HL-60 (cell line): ENCODE measurements around the gene KRT78.

Experiments used
- DNase-seq, 2 experiments: peaks; one replicate each; pipeline ENCODE4 v3.0.0-alpha.2; 2010 to 2020; ENCODE audit warnings: low read depth in 1 of 2, low spot score in 1 of 2
- H3K27ac ChIP-seq: fragments of 250-450 bp; sonication (Bioruptor Pico); replicated peaks from 2 replicates; pipeline ENCODE4 v1.5.1; 2020; ENCODE audit warnings: mild to moderate bottlenecking, moderate library complexity
- H3K27me3 ChIP-seq: fragments of 250-450 bp; sonication (Bioruptor Pico); 2 replicates; pipeline ENCODE4 v1.5.1; 2021; ENCODE audit warnings: mild to moderate bottlenecking, moderate library complexity; ENCODE audit not compliant: insufficient read depth, poor library complexity, severe bottlenecking
- H3K4me3 ChIP-seq: replicated peaks from 2 replicates; pipeline ENCODE4 v1.5.1; 2011; ENCODE audit warnings: mild to moderate bottlenecking, control low read depth, low read length; ENCODE audit not compliant: insufficient read depth
- CTCF ChIP-seq: IDR thresholded peaks from one replicate; pipeline ENCODE4 v1.5.1; 2011; ENCODE audit warnings: low read length, control low read depth, inconsistent platforms; ENCODE audit not compliant: insufficient read depth
- GABPA ChIP-seq: IDR thresholded peaks from 2 replicates; pipeline ENCODE4 v1.6.1; 2012; ENCODE audit warnings: low read depth
- POLR2AphosphoS5 ChIP-seq: IDR thresholded peaks from 2 replicates; pipeline ENCODE4 v1.6.1; 2012; ENCODE audit warnings: low read depth
- SPI1 ChIP-seq: IDR thresholded peaks from 2 replicates; pipeline ENCODE4 v1.6.1; 2012; ENCODE audit warnings: low read depth, mild to moderate bottlenecking, borderline replicate concordance
- TF ChIP-seq, protein P1 (sequence below): IDR thresholded peaks from 2 replicates; pipeline ENCODE4 v1.6.1; 2012; ENCODE audit warnings: low read depth; ENCODE audit not compliant: insufficient replicate concordance

KRT78 gene

GRCh38 chr12:52862023-52862422, 13.2 kb upstream of the KRT78 start:
- Histone ChIP-seq H3K27ac (no peak overlapping the region), H3K27me3 (no peaks in the 10 kb centered on the region), H3K4me3 (no peak overlapping the region)
- no peak for DNase-seq
- TF ChIP-seq, protein P1, sequence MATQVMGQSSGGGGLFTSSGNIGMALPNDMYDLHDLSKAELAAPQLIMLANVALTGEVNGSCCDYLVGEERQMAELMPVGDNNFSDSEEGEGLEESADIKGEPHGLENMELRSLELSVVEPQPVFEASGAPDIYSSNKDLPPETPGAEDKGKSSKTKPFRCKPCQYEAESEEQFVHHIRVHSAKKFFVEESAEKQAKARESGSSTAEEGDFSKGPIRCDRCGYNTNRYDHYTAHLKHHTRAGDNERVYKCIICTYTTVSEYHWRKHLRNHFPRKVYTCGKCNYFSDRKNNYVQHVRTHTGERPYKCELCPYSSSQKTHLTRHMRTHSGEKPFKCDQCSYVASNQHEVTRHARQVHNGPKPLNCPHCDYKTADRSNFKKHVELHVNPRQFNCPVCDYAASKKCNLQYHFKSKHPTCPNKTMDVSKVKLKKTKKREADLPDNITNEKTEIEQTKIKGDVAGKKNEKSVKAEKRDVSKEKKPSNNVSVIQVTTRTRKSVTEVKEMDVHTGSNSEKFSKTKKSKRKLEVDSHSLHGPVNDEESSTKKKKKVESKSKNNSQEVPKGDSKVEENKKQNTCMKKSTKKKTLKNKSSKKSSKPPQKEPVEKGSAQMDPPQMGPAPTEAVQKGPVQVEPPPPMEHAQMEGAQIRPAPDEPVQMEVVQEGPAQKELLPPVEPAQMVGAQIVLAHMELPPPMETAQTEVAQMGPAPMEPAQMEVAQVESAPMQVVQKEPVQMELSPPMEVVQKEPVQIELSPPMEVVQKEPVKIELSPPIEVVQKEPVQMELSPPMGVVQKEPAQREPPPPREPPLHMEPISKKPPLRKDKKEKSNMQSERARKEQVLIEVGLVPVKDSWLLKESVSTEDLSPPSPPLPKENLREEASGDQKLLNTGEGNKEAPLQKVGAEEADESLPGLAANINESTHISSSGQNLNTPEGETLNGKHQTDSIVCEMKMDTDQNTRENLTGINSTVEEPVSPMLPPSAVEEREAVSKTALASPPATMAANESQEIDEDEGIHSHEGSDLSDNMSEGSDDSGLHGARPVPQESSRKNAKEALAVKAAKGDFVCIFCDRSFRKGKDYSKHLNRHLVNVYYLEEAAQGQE: no peak
- TF ChIP-seq GABPA (no peak), POLR2AphosphoS5 (no peak), CTCF (no peak)

- Histone ChIP-seq H3K27me3 (no peaks in the 10 kb centered on the region), H3K27ac (no peak overlapping the region), H3K4me3 (no peak overlapping the region)
- TF ChIP-seq SPI1 (no peak), POLR2AphosphoS5 (no peak)
- DNase-seq: no peak
These were observed 12.7 kb upstream of the KRT78 start for GRCh38 chr12:52861511-52861910.

DNA sequence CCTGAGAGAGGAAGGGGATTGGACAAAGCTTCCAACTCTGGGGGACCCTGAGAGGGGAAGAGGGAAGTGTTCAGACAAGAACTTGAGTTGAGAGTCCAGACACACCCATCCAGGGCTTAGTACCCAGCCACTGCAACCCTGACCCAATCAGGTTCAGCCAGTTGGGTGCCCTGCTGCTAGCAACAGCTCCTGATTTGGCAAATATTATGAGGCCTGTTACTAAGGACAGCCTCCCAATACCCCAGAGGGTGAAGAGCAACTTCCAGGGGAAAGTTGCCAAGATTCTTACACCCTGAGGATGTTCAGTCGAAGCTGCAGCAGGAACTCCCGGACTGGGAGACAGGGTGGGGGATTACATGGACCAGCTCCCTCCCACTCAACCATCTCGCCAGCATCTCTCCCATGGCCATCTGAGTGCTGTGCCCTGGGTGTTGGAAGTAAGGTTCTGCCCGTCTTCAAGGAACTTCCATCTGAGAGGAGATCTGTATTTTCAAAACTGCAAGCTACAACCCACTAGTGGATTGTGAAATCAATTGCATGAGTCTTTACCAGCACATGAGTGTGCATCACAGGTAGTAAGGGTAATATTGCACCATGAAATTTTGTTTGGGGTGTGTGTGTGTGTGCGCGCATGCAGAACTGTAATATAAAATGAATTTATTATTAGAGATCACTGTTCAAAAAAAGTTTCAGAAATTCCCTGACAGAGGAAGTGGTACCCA, 11.5 kb upstream of the KRT78 start:
- no peaks in the 10 kb centered on the region for H3K27me3 ChIP-seq
- DNase-seq: no peak
- H3K27ac ChIP-seq: no peak overlapping the region
- TF ChIP-seq, protein P1: no peak
- TF ChIP-seq GABPA (no peak), SPI1 (no peak), CTCF (no peak), POLR2AphosphoS5 (no peak)
- no peak overlapping the region for H3K4me3 ChIP-seq

- DNase-seq: no peak
- no peak overlapping the region for H3K4me3 ChIP-seq
- TF ChIP-seq, protein P1: no peak
- no peak for TF ChIP-seq SPI1
- TF ChIP-seq CTCF: no peak
- TF ChIP-seq POLR2AphosphoS5: no peak
- no peak for TF ChIP-seq GABPA
- no peaks in the 10 kb centered on the region for H3K27me3 ChIP-seq
- H3K27ac ChIP-seq: no peak overlapping the region
These were observed 8.7 kb upstream of the KRT78 start for GRCh38 chr12:52857500-52857899.
